ENCODE data around the gene GALR2.
"Not testable (repeated sequence)": the region's sequence is repeated elsewhere in the genome, so short reads cannot be mapped to it uniquely, and the experiment has no call there.

The GALR2 gene

GRCh38 chr17:76074390-76075363, at the start of gene GALR2:
Gene GALR2, plus strand, starts transcription at chr17:76074781. Its CDS starts 103 bp downstream, at chr17:76074884.
- H3K27ac ChIP-seq = no peak within 1 kb of the TSS
- DNase-seq (ENCODE audit: low read depth, low spot score) = no peak

GRCh38 chr17:76025294-76025693, 49.3 kb upstream of the GALR2 start:
- H3K27ac ChIP-seq = no peak overlapping the region
- DNase-seq (ENCODE audit: low read depth, low spot score) = no peak

- DNase-seq (ENCODE audit: low read depth, low spot score) = no peak
- peak overlapping the region; percentile 55 for H3K27ac ChIP-seq
These were observed 47.8 kb upstream of the GALR2 start for GRCh38 chr17:76026714-76027158.

- DNase-seq (ENCODE audit: low read depth, low spot score) = peak; percentile 82
- peak within 1 kb of the TSS; percentile 55 for H3K27ac ChIP-seq
These were observed 47.3 kb upstream of the GALR2 start, which contains the start of gene EVPL for GRCh38 chr17:76027159-76027839. Gene EVPL, minus strand, starts transcription at chr17:76027306. Its CDS starts 108 bp downstream, at chr17:76027198.

GRCh38 chr17:76032073-76032779, 42.4 kb upstream of the GALR2 start:
- no peak for DNase-seq (ENCODE audit: low read depth, low spot score)

GRCh38 chr17:76032780-76033108, 41.8 kb upstream of the GALR2 start:
- no peak overlapping the region for H3K27ac ChIP-seq
- no peak for DNase-seq (ENCODE audit: low read depth, low spot score)

More at GRCh38 chr17:76032073-76032779, 42.4 kb upstream of the GALR2 start:
- H3K27ac ChIP-seq = no peak overlapping the region

GRCh38 chr17:76033139-76033538, 41.4 kb upstream of the GALR2 start:
- DNase-seq (ENCODE audit: low read depth, low spot score) = no peak
- no peak overlapping the region for H3K27ac ChIP-seq

- no peak overlapping the region for H3K27ac ChIP-seq
- DNase-seq (ENCODE audit: low read depth, low spot score) = no peak
These were observed 39.9 kb upstream of the GALR2 start for GRCh38 chr17:76034428-76035350.

GRCh38 chr17:76036497-76037261, 37.9 kb upstream of the GALR2 start:
- DNase-seq (ENCODE audit: low read depth, low spot score) = no peak
- H3K27ac ChIP-seq = no peak overlapping the region

- H3K27ac ChIP-seq = no peak overlapping the region
- DNase-seq (ENCODE audit: low read depth, low spot score) = no peak
These were observed 36.5 kb upstream of the GALR2 start for GRCh38 chr17:76038050-76038449.

GRCh38 chr17:76039121-76039520, 35.5 kb upstream of the GALR2 start:
- H3K27ac ChIP-seq = no peak overlapping the region
- no peak for DNase-seq (ENCODE audit: low read depth, low spot score)

GRCh38 chr17:76040376-76040775, 34.2 kb upstream of the GALR2 start:
- H3K27ac ChIP-seq = no peak overlapping the region
- DNase-seq (ENCODE audit: low read depth, low spot score) = no peak

GRCh38 chr17:76042868-76043267, 31.7 kb upstream of the GALR2 start:
- not testable (repeated sequence) for DNase-seq (ENCODE audit: low read depth, low spot score); H3K27ac ChIP-seq

GRCh38 chr17:76044475-76045007, 30.0 kb upstream of the GALR2 start:
- not testable (repeated sequence) for DNase-seq (ENCODE audit: low read depth, low spot score); H3K27ac ChIP-seq

- peak; percentile 53 for DNase-seq (ENCODE audit: low read depth, low spot score)
These were observed 28.5 kb upstream of the GALR2 start for GRCh38 chr17:76046064-76046463.

GRCh38 chr17:76048025-76048605, 26.5 kb upstream of the GALR2 start:
- H3K27ac ChIP-seq = no peak overlapping the region
- no peak for DNase-seq (ENCODE audit: low read depth, low spot score)

More at GRCh38 chr17:76046064-76046463, 28.5 kb upstream of the GALR2 start:
- peak overlapping the region; percentile 30 for H3K27ac ChIP-seq

GRCh38 chr17:76048711-76049110, 25.9 kb upstream of the GALR2 start:
- DNase-seq (ENCODE audit: low read depth, low spot score) = no peak
- no peak overlapping the region for H3K27ac ChIP-seq

- DNase-seq (ENCODE audit: low read depth, low spot score) = no peak
- no peak overlapping the region for H3K27ac ChIP-seq
These were observed 25.3 kb upstream of the GALR2 start for GRCh38 chr17:76049239-76049638.

Measured in epithelial cell of prostate (primary cell).